GM12864 (cell line): ENCODE results near the gene SLC2A5.
"Not testable (repeated sequence)": the region's sequence is repeated elsewhere in the genome, so short reads cannot be mapped to it uniquely, and the experiment has no call there.

Source experiments
- DNase-seq: peaks from one replicate; pipeline ENCODE4 v3.0.0-alpha.2; 2011; ENCODE audit warnings: low read depth
- H3K4me3 ChIP-seq: 2 replicates; pipeline ENCODE4 v1.5.1; 2011; ENCODE audit warnings: mild to moderate bottlenecking, low read depth, low read length, control low read depth
- TF ChIP-seq, protein P1 (sequence below): IDR thresholded peaks from 2 replicates; pipeline ENCODE4 v1.5.1; 2011; ENCODE audit warnings: low read depth, mild to moderate bottlenecking, moderate library complexity, low read length, control low read depth, inconsistent platforms; ENCODE audit errors: missing control alignments

The SLC2A5 gene

GRCh38 chr1:9037476-9038337 is 31.7 kb downstream of the SLC2A5 start:
- no peak overlapping the region for H3K4me3 ChIP-seq
- TF ChIP-seq, protein P1, sequence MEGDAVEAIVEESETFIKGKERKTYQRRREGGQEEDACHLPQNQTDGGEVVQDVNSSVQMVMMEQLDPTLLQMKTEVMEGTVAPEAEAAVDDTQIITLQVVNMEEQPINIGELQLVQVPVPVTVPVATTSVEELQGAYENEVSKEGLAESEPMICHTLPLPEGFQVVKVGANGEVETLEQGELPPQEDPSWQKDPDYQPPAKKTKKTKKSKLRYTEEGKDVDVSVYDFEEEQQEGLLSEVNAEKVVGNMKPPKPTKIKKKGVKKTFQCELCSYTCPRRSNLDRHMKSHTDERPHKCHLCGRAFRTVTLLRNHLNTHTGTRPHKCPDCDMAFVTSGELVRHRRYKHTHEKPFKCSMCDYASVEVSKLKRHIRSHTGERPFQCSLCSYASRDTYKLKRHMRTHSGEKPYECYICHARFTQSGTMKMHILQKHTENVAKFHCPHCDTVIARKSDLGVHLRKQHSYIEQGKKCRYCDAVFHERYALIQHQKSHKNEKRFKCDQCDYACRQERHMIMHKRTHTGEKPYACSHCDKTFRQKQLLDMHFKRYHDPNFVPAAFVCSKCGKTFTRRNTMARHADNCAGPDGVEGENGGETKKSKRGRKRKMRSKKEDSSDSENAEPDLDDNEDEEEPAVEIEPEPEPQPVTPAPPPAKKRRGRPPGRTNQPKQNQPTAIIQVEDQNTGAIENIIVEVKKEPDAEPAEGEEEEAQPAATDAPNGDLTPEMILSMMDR, result no peak
- peak; percentile 50 for DNase-seq

- H3K4me3 ChIP-seq, result no peak overlapping the region
- no peak for DNase-seq
- TF ChIP-seq, protein P1, result no peak
Observed at GRCh38 chr1:9035226-9035625, 34.2 kb downstream of the SLC2A5 start.

GRCh38 chr1:9033363-9033762 is 36.1 kb downstream of the SLC2A5 start:
- DNase-seq, result no peak
- TF ChIP-seq, protein P1, result no peak
- no peak overlapping the region for H3K4me3 ChIP-seq

DNA sequence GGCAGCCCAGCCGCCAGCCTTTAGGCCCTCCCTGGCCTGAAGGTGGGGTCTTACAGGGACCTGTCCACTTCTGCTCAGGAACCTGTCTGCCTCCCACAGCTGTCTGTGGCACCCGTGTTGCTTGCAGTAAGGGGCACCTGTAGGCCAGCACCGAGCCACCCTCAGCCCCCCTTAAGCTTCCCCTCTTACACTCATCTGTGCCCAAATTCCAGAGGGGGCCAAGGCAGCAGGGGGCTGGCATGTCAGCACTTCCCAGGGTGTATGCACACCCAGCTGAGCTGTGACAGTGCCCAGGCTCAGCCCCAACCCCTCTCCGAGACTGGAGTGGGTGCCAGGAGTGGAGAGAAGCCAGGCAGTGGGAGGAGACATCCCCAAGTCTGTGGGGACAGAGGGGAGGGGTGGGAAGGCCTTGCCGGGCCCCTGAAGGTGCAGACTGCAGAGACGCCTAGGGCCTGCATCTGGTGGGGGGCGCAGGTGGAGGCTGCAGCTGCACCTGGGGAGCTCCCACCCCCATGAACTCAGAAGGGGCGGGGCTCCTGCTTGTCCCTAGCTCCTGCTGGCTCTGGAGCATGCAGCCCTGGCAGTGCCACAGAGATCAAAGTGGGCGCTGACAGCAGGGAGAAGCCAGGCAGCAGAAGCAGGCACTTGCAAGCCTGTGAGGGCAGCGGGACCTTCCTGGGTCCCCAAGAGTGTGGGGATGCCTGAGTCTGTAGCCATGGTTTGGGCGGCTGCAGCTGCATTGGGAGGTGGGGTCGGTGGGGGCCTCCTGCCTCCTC is 37.8 kb downstream of the SLC2A5 start:
- no peak for DNase-seq
- H3K4me3 ChIP-seq, result no peak overlapping the region
- TF ChIP-seq, protein P1, result no peak

DNA sequence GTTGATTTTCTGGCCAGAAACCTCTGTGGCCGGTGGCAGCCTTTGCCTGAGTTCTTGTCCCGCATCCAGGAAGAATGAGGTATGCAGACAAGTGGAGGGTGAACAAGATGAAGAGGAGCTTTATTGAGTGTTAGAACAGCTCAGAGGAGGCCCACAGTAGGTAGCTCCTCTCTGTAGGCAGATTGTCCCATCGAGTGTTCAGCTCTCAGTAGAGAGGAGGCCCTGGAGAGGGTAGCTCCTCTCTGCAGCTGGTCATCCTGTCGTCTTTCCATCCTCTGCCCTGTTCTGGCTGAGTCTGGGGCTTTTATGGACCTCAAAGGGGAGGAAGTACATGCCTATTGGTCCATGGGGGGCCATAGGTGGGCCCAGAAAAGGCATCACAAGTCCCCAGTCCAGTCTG is 38.4 kb downstream of the SLC2A5 start:
- DNase-seq, H3K4me3 ChIP-seq: not testable (repeated sequence)

DNA sequence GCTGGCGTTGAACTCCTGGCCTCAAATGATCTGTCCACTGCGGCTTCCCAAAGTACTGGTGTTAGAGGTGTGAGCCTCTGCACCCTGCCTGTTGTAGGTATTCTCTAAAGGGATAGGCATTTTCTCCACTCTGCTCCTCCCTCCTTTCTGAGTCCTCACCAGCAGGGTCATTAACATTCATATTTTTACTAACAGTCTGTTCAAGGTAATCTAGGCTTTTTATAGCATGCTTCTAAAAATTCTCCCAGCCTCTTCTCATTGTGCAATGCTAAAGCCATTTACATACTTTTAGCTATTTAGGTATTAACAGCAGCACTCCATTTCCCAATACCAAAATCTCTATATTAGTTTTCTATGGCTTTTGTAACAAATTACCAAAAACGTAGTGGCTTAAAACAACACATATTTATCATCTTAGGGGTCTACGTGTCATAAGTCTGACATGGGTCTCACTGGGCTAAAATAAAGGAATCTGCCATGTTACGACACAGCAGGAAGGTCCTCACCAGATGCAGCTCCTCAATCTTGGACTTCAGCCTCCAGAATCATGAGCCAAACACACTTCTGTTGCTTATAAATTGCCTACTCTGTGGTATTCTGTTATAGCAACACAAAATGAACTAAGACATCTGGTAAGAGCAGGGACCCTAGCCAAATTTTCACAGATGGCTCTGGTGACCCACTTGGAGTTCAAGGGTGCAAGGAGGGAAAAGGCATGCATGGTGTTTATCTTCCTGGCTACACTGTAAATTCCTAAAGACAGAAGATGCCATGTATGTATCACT is 40.3 kb downstream of the SLC2A5 start:
- TF ChIP-seq, protein P1, result no peak
- no peak for DNase-seq
- no peak overlapping the region for H3K4me3 ChIP-seq

DNA sequence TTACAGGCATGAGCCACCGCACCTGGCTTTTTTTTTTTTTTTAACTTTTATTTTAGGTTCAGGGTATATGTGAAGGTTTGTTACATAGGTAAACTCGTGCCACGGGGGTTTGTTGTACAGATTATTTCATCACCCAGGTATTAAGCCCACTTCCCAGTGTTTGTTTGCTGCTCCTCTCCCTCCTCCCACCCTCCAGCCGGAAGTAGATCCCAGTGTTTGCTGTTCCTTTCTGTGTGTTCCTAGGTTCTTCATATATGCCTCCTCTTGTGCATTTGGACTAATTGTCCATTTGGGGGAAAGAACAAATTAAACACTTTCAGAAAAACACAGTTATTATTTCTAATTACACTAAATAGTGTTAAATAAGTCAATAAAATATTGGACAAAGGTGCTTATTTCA is 42.1 kb downstream of the SLC2A5 start:
- no peak overlapping the region for H3K4me3 ChIP-seq
- no peak for DNase-seq
- TF ChIP-seq, protein P1, result no peak
